Stimulated activated naive CD8-positive, alpha-beta T cell treated with anti-CD3 and anti-CD28 coated beads, Interleukin-15, amount 100 ng/mL, for 72 hours (primary cell): ENCODE results near the gene RNASE3.
A peak's percentile ranks its signal among the peaks of the same experiment; 100 is the strongest.
"Not testable (repeated sequence)": the region's sequence is repeated elsewhere in the genome, so short reads cannot be mapped to it uniquely, and the experiment has no call there.

Source experiments
- ATAC-seq: fragments of 150-1000 bp; cut with Tn5 transposase; 2 replicates; pipeline ENCODE4 v1.10.0; 2021; ENCODE audit warnings: mild to moderate bottlenecking, moderate library complexity
- DNase-seq, 2 donors: peaks; one replicate each; pipeline ENCODE4 v3.0.0; 2021 to 2022
- H3K27ac Mint-ChIP-seq, 2 donors: one replicate each; pipeline ENCODE4 v1.8.0; 2022; ENCODE audit warnings: mild to moderate bottlenecking in 2 of 2, mixed read lengths in 2 of 2, moderate library complexity in 2 of 2
- H3K27me3 Mint-ChIP-seq: one replicate; pipeline ENCODE4 v1.8.0; 2022; ENCODE audit warnings: mixed read lengths
- H3K4me1 Mint-ChIP-seq: one replicate; pipeline ENCODE4 v1.8.0; 2022; ENCODE audit warnings: mild to moderate bottlenecking, mixed read lengths
- H3K4me3 Mint-ChIP-seq, 2 donors: one replicate each; pipeline ENCODE4 v1.8.0; 2022; ENCODE audit warnings: mild to moderate bottlenecking in 2 of 2, mixed read lengths in 2 of 2, moderate library complexity in 1 of 2
- H3K9me3 Mint-ChIP-seq, 2 donors: one replicate each; pipeline ENCODE4 v1.8.0; 2022; ENCODE audit warnings: mixed read lengths in 2 of 2

The RNASE3 gene

GRCh38 chr14:20888411-20888810 lies 2.8 kb upstream of the RNASE3 start:
- H3K27ac Mint-ChIP-seq, H3K4me3 Mint-ChIP-seq, H3K4me1 Mint-ChIP-seq, H3K27me3 Mint-ChIP-seq, ATAC-seq, H3K9me3 Mint-ChIP-seq, DNase-seq: not testable (repeated sequence)

GRCh38 chr14:20895322-20895721 lies 4.1 kb downstream of the RNASE3 start:
- not testable (repeated sequence) for H3K27me3 Mint-ChIP-seq

GRCh38 chr14:20904393-20905029 lies 13.3 kb downstream of the RNASE3 start:
- no peak for ATAC-seq
- Mint-ChIP-seq H3K27me3 (peaks cover 10% of the 10 kb centered on the region), H3K4me1 (no peaks in the 10 kb centered on the region), H3K4me3 (no peak overlapping the region), H3K9me3 (peaks cover 0 to 5% of the 10 kb centered on the region in 2 donors), H3K27ac (no peak overlapping the region)
- no peak for DNase-seq

More at GRCh38 chr14:20895322-20895721, 4.1 kb downstream of the RNASE3 start:
- H3K4me1 Mint-ChIP-seq, DNase-seq, H3K4me3 Mint-ChIP-seq, ATAC-seq, H3K27ac Mint-ChIP-seq: not testable (repeated sequence)
- peaks cover 0 to 12% of the 10 kb centered on the region in 2 donors for H3K9me3 Mint-ChIP-seq

GRCh38 chr14:20905676-20906075 lies 14.5 kb downstream of the RNASE3 start:
- H3K27ac Mint-ChIP-seq: no peak overlapping the region
- no peaks in the 10 kb centered on the region for H3K4me1 Mint-ChIP-seq
- no peak for ATAC-seq
- no peak overlapping the region for H3K4me3 Mint-ChIP-seq
- H3K27me3 Mint-ChIP-seq: peaks cover 4% of the 10 kb centered on the region
- H3K9me3 Mint-ChIP-seq: no peaks in the 10 kb centered on the region
- DNase-seq: no peak

GRCh38 chr14:20907214-20907613 lies 16.0 kb downstream of the RNASE3 start:
- Mint-ChIP-seq H3K27ac (no peak overlapping the region), H3K4me1 (no peaks in the 10 kb centered on the region), H3K9me3 (no peaks in the 10 kb centered on the region), H3K4me3 (no peak overlapping the region), H3K27me3 (no peaks in the 10 kb centered on the region)
- ATAC-seq: no peak
- DNase-seq: no peak

- DNase-seq, H3K27me3 Mint-ChIP-seq, H3K4me1 Mint-ChIP-seq, ATAC-seq, H3K9me3 Mint-ChIP-seq, H3K4me3 Mint-ChIP-seq, H3K27ac Mint-ChIP-seq: not testable (repeated sequence)
Measured at GRCh38 chr14:20910822-20911221, 19.6 kb downstream of the RNASE3 start.

- DNase-seq, H3K9me3 Mint-ChIP-seq, H3K4me1 Mint-ChIP-seq, ATAC-seq, H3K4me3 Mint-ChIP-seq, H3K27ac Mint-ChIP-seq: not testable (repeated sequence)
- H3K27me3 Mint-ChIP-seq: peaks cover 17% of the 10 kb centered on the region
Measured at GRCh38 chr14:20919038-20919756, 28.0 kb downstream of the RNASE3 start.

- Mint-ChIP-seq H3K9me3 (peaks cover 13 to 17% of the 10 kb centered on the region in 2 donors), H3K27me3 (peaks cover 17% of the 10 kb centered on the region)
- not testable (repeated sequence) for H3K4me3 Mint-ChIP-seq, ATAC-seq, H3K27ac Mint-ChIP-seq, DNase-seq, H3K4me1 Mint-ChIP-seq
Measured at GRCh38 chr14:20923766-20924297, 32.6 kb downstream of the RNASE3 start.

GRCh38 chr14:20934148-20934762 lies 43.1 kb downstream of the RNASE3 start:
- no peaks in the 10 kb centered on the region for H3K9me3 Mint-ChIP-seq
- ATAC-seq: no peak
- H3K27me3 Mint-ChIP-seq: no peaks in the 10 kb centered on the region
- H3K27ac Mint-ChIP-seq: no peak overlapping the region
- peak; percentile 18 to 23 for DNase-seq
- no peak overlapping the region for H3K4me3 Mint-ChIP-seq
- no peaks in the 10 kb centered on the region for H3K4me1 Mint-ChIP-seq

- Mint-ChIP-seq H3K27ac (peak overlapping the region in 1 of 2 donors; percentile 35), H3K4me1 (no peaks in the 10 kb centered on the region), H3K4me3 (no peak overlapping the region), H3K27me3 (no peaks in the 10 kb centered on the region), H3K9me3 (no peaks in the 10 kb centered on the region)
- no peak for DNase-seq
- ATAC-seq: no peak
Measured at GRCh38 chr14:20935303-20935984, 44.3 kb downstream of the RNASE3 start.
